HFFc6 (cell line): Measurements from ENCODE around the gene NRK. TPM values are rescaled to one million over a fixed set of nuclear protein-coding genes. Genes with fewer than 3 reads are reported as not detected.
"Not testable (repeated sequence)": the region's sequence is repeated elsewhere in the genome, so short reads cannot be mapped to it uniquely, and the experiment has no call there.

Source experiments
- DNase-seq: peaks from one replicate; pipeline ENCODE4 v3.0.0-alpha.2; 2018
- H3K27ac Mint-ChIP-seq: 2 replicates; pipeline ENCODE4 v1.8.0; 2020; ENCODE audit warnings: mild to moderate bottlenecking, mixed read lengths
- H3K27me3 Mint-ChIP-seq: 2 replicates; pipeline ENCODE4 v1.8.0; 2021; ENCODE audit warnings: mild to moderate bottlenecking, moderate library complexity, mixed read lengths; ENCODE audit not compliant: insufficient read depth
- H3K36me3 Mint-ChIP-seq: 2 replicates; pipeline ENCODE4 v1.8.0; 2021; ENCODE audit warnings: low read depth, mixed read lengths
- H3K4me1 Mint-ChIP-seq: 2 replicates; pipeline ENCODE4 v1.8.0; 2020; ENCODE audit warnings: low read depth, mixed read lengths
- H3K4me3 Mint-ChIP-seq: 2 replicates; pipeline ENCODE4 v1.8.0; 2020; ENCODE audit warnings: mild to moderate bottlenecking, moderate library complexity, mixed read lengths
- H3K9me3 Mint-ChIP-seq: 2 replicates; pipeline ENCODE4 v1.8.0; 2020; ENCODE audit warnings: mild to moderate bottlenecking, mixed read lengths
- total RNA-seq, 6 experiments: library from RNA; stranded (reverse); fragmentation: NEBNext Ultra II Directional; extraction: Animal tissue kit (Norgen Biotek cat#: 25700); gene quantifications; 2 replicates in 1 of 6; 3 replicates in 5 of 6; pipeline ENCODE4 v1.2.3, GENCODE V29; 2021
- TF ChIP-seq, protein P1 (sequence below): fragments of 200-600 bp; sonication (generic); IDR thresholded peaks from 2 replicates; pipeline ENCODE4 v1.5.0; 2021; ENCODE audit warnings: antibody characterized with exemption, mild to moderate bottlenecking

Gene NRK
- total RNA-seq, 6 experiments from 2014 or later: not detected

DNA sequence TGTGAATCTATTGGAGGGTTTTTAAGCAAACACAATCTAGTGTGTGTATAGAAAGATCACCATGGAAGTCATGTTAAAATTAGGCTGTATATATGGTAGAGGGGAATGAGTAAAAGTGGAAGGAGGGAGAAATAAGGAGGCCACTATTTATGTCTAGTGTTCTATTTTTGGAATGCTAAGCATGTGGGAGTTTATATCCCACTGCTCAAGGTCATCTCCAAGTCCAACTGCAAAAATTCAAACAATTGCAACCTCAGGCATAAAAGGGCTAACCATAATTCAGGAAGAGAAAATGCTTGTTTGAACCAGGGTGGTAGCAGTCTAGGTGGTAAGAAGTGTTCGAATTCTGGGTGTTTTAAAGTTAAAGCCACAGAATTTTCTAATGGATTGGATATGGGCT lies 177.0 kb downstream of the NRK start:
- H3K36me3 Mint-ChIP-seq: no peaks in the 10 kb centered on the region

DNA sequence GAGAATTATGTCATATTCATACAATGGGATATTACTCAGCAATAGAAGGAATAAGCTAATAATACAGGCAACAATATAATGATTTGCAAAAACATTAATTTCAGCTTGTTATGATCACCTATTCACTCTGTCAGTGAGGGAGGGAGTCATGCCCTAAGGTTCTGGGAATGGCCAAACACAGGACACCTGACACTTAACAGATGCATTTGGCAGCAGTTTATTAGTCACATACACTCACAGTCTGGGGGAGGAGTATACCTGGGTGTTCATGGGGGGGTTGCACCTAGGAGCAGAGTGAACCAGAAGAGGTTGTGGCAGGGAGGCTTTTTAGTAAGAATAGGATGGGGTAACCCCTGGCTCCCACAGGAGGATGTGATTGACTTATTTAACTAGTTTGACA lies 177.9 kb downstream of the NRK start:
- TF ChIP-seq, protein P1, sequence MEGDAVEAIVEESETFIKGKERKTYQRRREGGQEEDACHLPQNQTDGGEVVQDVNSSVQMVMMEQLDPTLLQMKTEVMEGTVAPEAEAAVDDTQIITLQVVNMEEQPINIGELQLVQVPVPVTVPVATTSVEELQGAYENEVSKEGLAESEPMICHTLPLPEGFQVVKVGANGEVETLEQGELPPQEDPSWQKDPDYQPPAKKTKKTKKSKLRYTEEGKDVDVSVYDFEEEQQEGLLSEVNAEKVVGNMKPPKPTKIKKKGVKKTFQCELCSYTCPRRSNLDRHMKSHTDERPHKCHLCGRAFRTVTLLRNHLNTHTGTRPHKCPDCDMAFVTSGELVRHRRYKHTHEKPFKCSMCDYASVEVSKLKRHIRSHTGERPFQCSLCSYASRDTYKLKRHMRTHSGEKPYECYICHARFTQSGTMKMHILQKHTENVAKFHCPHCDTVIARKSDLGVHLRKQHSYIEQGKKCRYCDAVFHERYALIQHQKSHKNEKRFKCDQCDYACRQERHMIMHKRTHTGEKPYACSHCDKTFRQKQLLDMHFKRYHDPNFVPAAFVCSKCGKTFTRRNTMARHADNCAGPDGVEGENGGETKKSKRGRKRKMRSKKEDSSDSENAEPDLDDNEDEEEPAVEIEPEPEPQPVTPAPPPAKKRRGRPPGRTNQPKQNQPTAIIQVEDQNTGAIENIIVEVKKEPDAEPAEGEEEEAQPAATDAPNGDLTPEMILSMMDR: no peak
- Mint-ChIP-seq H3K4me1 (no peaks in the 10 kb centered on the region), H3K36me3 (no peaks in the 10 kb centered on the region), H3K4me3 (no peak overlapping the region), H3K27me3 (no peaks in the 10 kb centered on the region), H3K9me3 (peaks cover 23% of the 10 kb centered on the region), H3K27ac (no peak overlapping the region)
- no peak for DNase-seq

More for the DNA sequence above, 177.0 kb downstream of the NRK start:
- DNase-seq: no peak
- TF ChIP-seq, protein P1: no peak
- Mint-ChIP-seq H3K27ac (no peak overlapping the region), H3K4me3 (no peak overlapping the region), H3K9me3 (peaks cover 27% of the 10 kb centered on the region), H3K27me3 (no peaks in the 10 kb centered on the region), H3K4me1 (no peaks in the 10 kb centered on the region)

DNA sequence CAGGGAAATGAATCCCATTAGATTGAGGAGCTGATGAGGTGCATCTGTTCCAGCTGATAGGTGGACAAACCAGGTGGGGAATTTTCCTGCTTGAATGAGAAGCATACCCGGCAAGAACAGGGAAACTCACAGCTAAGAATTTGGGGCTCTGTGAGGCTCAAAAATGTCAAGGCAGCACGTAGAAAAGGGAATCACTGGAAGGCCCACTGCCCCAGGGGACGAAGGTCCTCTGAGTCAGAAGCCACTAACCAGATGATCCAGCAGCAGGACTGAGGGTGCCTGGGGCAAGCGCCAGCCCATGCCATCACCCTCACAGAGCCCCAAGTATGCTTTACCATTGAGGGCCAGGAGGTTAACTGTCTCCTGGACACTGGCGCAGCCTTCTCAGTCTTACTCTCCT lies 178.3 kb downstream of the NRK start:
- H3K36me3 Mint-ChIP-seq, H3K27ac Mint-ChIP-seq, DNase-seq, H3K4me3 Mint-ChIP-seq, H3K4me1 Mint-ChIP-seq, H3K27me3 Mint-ChIP-seq: not testable (repeated sequence)
- peaks cover 19% of the 10 kb centered on the region for H3K9me3 Mint-ChIP-seq

DNA sequence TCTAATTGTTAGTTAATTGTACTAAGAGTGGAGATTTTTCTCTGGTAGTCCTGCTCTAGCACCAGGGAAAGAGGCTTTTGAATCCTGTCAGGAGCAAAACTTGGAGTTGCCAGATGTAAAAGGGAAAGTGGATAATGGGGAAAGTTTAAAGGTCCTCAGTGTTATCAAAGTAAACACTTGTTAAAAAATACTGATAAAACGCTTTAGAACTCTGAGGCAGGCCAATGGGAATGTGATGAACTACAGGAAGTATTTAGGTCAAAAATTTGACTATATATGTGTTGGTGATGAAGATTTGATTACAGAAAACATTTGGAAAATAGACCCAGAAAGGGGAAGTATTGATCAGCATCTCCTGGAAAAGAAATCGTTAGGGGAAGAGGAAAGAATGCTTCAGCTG lies 183.3 kb downstream of the NRK start:
- no peak for DNase-seq
- no peak overlapping the region for H3K27ac Mint-ChIP-seq
- no peaks in the 10 kb centered on the region for H3K4me1 Mint-ChIP-seq
- H3K36me3 Mint-ChIP-seq: no peaks in the 10 kb centered on the region
- no peaks in the 10 kb centered on the region for H3K27me3 Mint-ChIP-seq
- TF ChIP-seq, protein P1: no peak
- H3K4me3 Mint-ChIP-seq: no peak overlapping the region
- no peaks in the 10 kb centered on the region for H3K9me3 Mint-ChIP-seq

DNA sequence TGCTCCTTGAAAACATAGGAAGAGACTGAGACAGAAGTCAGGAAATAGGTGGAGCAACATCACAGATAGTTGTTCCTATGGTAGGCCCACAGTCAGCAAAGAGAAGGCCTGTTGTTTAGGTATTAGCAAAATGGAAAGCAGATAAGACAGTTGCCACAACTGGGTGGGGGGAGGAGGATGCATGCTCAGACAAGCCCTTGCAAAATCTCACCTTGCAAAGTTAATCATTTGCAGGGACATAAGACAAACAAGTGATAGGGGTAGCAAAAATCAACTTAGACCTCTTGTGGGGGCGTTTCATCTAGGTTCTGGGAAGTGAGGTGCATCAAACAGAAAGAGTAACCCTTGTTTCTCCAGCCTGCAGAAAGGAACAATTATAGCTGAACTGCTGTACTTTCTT lies 185.5 kb downstream of the NRK start:
- no peak for DNase-seq
- H3K4me1 Mint-ChIP-seq: no peaks in the 10 kb centered on the region
- TF ChIP-seq, protein P1: no peak
- H3K9me3 Mint-ChIP-seq: peaks cover 5% of the 10 kb centered on the region
- H3K27me3 Mint-ChIP-seq: no peaks in the 10 kb centered on the region
- H3K4me3 Mint-ChIP-seq: no peak overlapping the region
- peaks cover 5% of the 10 kb centered on the region; the same call in 1 of the 2 replicates for H3K36me3 Mint-ChIP-seq
- H3K27ac Mint-ChIP-seq: no peak overlapping the region

Other genes with a start within 250 kb of the NRK start
- gene SERPINA7, start 216.2 kb downstream of the NRK start, total RNA-seq: not detected